H1 (cell line): ENCODE measurements around the gene TECRL. TPM values are rescaled to one million over a fixed set of nuclear protein-coding genes. Genes with fewer than 3 reads are reported as not detected.

Experiments used
- CTCF ChIA-PET: fragments of 300-600 bp; sonication (Branson Sonifier 250); formaldehyde crosslinking; loops from one replicate; lab custom pipeline; 2021; ENCODE audit not compliant: partially characterized antibody; lab: Charles Lee
- POLR2A ChIA-PET: fragments of 300-600 bp; sonication (Branson Sonifier 250); formaldehyde crosslinking; loops from one replicate; lab custom pipeline; 2021; ENCODE audit warnings: inconsistent platforms; ENCODE audit not compliant: partially characterized antibody; lab: Charles Lee
- DNase-seq, 2 experiments: peaks; one replicate each; pipeline versions ENCODE4 v3.0.0 to v3.0.0-alpha.2; 2010 to 2022; ENCODE audit warnings: low spot score in 2 of 2, low read depth in 1 of 2, mixed read lengths in 1 of 2
- FAIRE-seq: peaks from 2 replicates; lab custom pipeline; 2011; peaks lifted over from hg19 to GRCh38; lab: Jason Lieb, UNC
- H2AFZ ChIP-seq: 2 replicates; pipeline ENCODE4 v1.8.1; 2012; ENCODE audit warnings: low read length, inconsistent platforms
- H2AK5ac ChIP-seq: 2 replicates; pipeline ENCODE4 v1.6.1; 2013; ENCODE audit warnings: low read depth, low read length
- H2BK120ac ChIP-seq: replicated peaks from 2 replicates; pipeline ENCODE3; 2013; ENCODE audit warnings: low read depth, low read length, inconsistent platforms
- H2BK12ac ChIP-seq: 2 replicates; pipeline ENCODE4 v1.6.1; 2013; ENCODE audit warnings: low read depth, low read length
- H2BK15ac ChIP-seq: 2 replicates; pipeline ENCODE4 v1.6.1; 2013; ENCODE audit warnings: low read length
- H2BK20ac ChIP-seq: 2 replicates; pipeline ENCODE4 v1.6.1; 2013; ENCODE audit warnings: low read length
- H2BK5ac ChIP-seq: 2 replicates; pipeline ENCODE4 v1.6.1; 2013; ENCODE audit warnings: low read depth, low read length
- H3K14ac ChIP-seq: 2 replicates; pipeline ENCODE4 v1.6.1; 2013; ENCODE audit warnings: inconsistent platforms; ENCODE audit not compliant: insufficient read length
- H3K18ac ChIP-seq: 2 replicates; pipeline ENCODE4 v1.6.1; 2013; ENCODE audit warnings: low read length; ENCODE audit errors: extremely low read depth
- H3K23ac ChIP-seq: 2 replicates; pipeline ENCODE4 v1.6.1; 2013; ENCODE audit warnings: inconsistent platforms; ENCODE audit not compliant: insufficient read length
- H3K23me2 ChIP-seq: 2 replicates; pipeline ENCODE4 v1.6.1; 2013; ENCODE audit warnings: low read depth, low read length
- H3K27ac ChIP-seq: 2 replicates; pipeline ENCODE4 v1.6.1; 2011; ENCODE audit warnings: low read depth, low read length, inconsistent platforms
- H3K27me3 ChIP-seq, 4 experiments: replicated peaks in 1 of 4; 1 replicate in 1 of 4; 2 replicates in 3 of 4; pipeline versions ENCODE4 v1.6.1 to v1.8.1; 2011 to 2013; ENCODE audit warnings: low read length in 3 of 4, mild to moderate bottlenecking in 3 of 4, inconsistent platforms in 2 of 4, mixed read lengths in 2 of 4, moderate library complexity in 1 of 4; ENCODE audit not compliant: control insufficient read depth in 3 of 4, insufficient read depth in 3 of 4; ENCODE audit errors: extremely low read depth in 1 of 4
- H3K36me3 ChIP-seq, 4 experiments: 2 replicates each; pipeline versions ENCODE4 v1.6.1 to v1.8.1; 2011 to 2013; ENCODE audit warnings: mild to moderate bottlenecking in 4 of 4, low read length in 3 of 4, moderate library complexity in 2 of 4, control low read depth in 1 of 4, inconsistent platforms in 1 of 4; ENCODE audit not compliant: insufficient read depth in 4 of 4, control insufficient read depth in 2 of 4
- H3K4ac ChIP-seq: replicated peaks from 2 replicates; pipeline ENCODE3; 2013; ENCODE audit warnings: low read length, low read depth, mixed read lengths, inconsistent platforms; ENCODE audit not compliant: insufficient read length
- H3K4me1 ChIP-seq, 4 experiments: replicated peaks in 1 of 4; 1 replicate in 1 of 4; 2 replicates in 3 of 4; pipeline versions ENCODE4 v1.6.1 to v1.8.1; 2011 to 2013; ENCODE audit warnings: low read length in 3 of 4, inconsistent platforms in 2 of 4, mixed read lengths in 1 of 4; ENCODE audit not compliant: insufficient read depth in 4 of 4, control insufficient read depth in 3 of 4
- H3K4me2 ChIP-seq, 2 experiments: 2 replicates each; pipeline versions ENCODE4 v1.6.1 to v1.8.1; 2011 to 2013; ENCODE audit warnings: low read depth in 2 of 2, low read length in 2 of 2, control low read depth in 1 of 2, inconsistent platforms in 1 of 2, mild to moderate bottlenecking in 1 of 2; ENCODE audit not compliant: insufficient read depth in 1 of 2
- H3K4me3 ChIP-seq, 4 experiments: fragments of 200-600, 300-600 bp in 1 of 4; sonication (generic), shearing (Covaris generic), sonication (Bioruptor Twin) in 1 of 4; 2 replicates each; pipeline versions ENCODE4 v1.5.1 to v1.8.1; 2011 to 2016; ENCODE audit warnings: low read length in 4 of 4, low read depth in 3 of 4, control low read depth in 2 of 4, inconsistent platforms in 2 of 4, mild to moderate bottlenecking in 2 of 4, mixed read lengths in 1 of 4, moderate library complexity in 1 of 4; ENCODE audit not compliant: insufficient read depth in 2 of 4; ENCODE audit errors: extremely low read depth in 1 of 4
- H3K56ac ChIP-seq: replicated peaks from 2 replicates; pipeline ENCODE3; 2013; ENCODE audit warnings: low read depth, mild to moderate bottlenecking, mixed read lengths, low read length, inconsistent platforms; ENCODE audit not compliant: insufficient read length
- H3K79me1 ChIP-seq: 2 replicates; pipeline ENCODE4 v1.6.1; 2013; ENCODE audit warnings: low read depth, low read length, control low read depth
- H3K79me2 ChIP-seq, 2 experiments: 2 replicates each; pipeline versions ENCODE4 v1.6.1 to v1.8.1; 2012 to 2013; ENCODE audit warnings: low read length in 2 of 2, mild to moderate bottlenecking in 2 of 2, inconsistent platforms in 1 of 2; ENCODE audit not compliant: insufficient read depth in 2 of 2, control insufficient read depth in 1 of 2
- H3K9ac ChIP-seq, 4 experiments: replicated peaks in 1 of 4; 1 replicate in 1 of 4; 2 replicates in 3 of 4; pipeline versions ENCODE4 v1.6.1 to v1.8.1; 2011 to 2013; ENCODE audit warnings: low read depth in 3 of 4, low read length in 3 of 4, control low read depth in 2 of 4, mild to moderate bottlenecking in 2 of 4, moderate library complexity in 2 of 4, inconsistent platforms in 1 of 4; ENCODE audit errors: extremely low read depth in 1 of 4
- H3K9me3 ChIP-seq, 2 experiments: 2 replicates each; pipeline versions ENCODE4 v1.6.1 to v1.8.1; 2012 to 2013; ENCODE audit warnings: mild to moderate bottlenecking in 2 of 2, moderate library complexity in 2 of 2, control low read depth in 1 of 2, inconsistent platforms in 1 of 2, low read depth in 1 of 2, low read length in 1 of 2, mixed read lengths in 1 of 2; ENCODE audit not compliant: insufficient read depth in 2 of 2
- H4K20me1 ChIP-seq, 2 experiments: replicated peaks in 1 of 2; 2 replicates each; pipeline versions ENCODE3 to v1.8.1; 2011 to 2013; ENCODE audit warnings: inconsistent platforms in 2 of 2, low read length in 2 of 2, mild to moderate bottlenecking in 1 of 2; ENCODE audit not compliant: insufficient read depth in 2 of 2, control insufficient read depth in 1 of 2
- H4K5ac ChIP-seq: 2 replicates; pipeline ENCODE4 v1.6.1; 2013; ENCODE audit warnings: low read length, low read depth, mixed read lengths, inconsistent platforms; ENCODE audit not compliant: insufficient read length
- H4K8ac ChIP-seq: 2 replicates; pipeline ENCODE4 v1.8.0; 2013; ENCODE audit warnings: mild to moderate bottlenecking, moderate library complexity, low read length, inconsistent platforms; ENCODE audit not compliant: insufficient read depth; ENCODE audit errors: extremely low read depth
- H4K91ac ChIP-seq: replicated peaks from 2 replicates; pipeline ENCODE3; 2013; ENCODE audit warnings: low read length, mixed read lengths, inconsistent platforms; ENCODE audit not compliant: insufficient read length
- BACH1 ChIP-seq: IDR thresholded peaks from 2 replicates; pipeline ENCODE4 v1.6.1; 2012; ENCODE audit warnings: low read length, improper control_type of control experiment
- BRCA1 ChIP-seq: IDR thresholded peaks from 2 replicates; pipeline ENCODE4 v1.6.1; 2012; ENCODE audit warnings: low read depth, low read length, improper control_type of control experiment
- EP300 ChIP-seq, 2 experiments: IDR thresholded peaks; 1 replicate in 1 of 2; 2 replicates in 1 of 2; pipeline ENCODE4 v1.6.1; 2011 to 2012; ENCODE audit warnings: low read depth in 2 of 2, low read length in 2 of 2, mild to moderate bottlenecking in 2 of 2, borderline replicate concordance in 1 of 2, inconsistent platforms in 1 of 2, moderate library complexity in 1 of 2
- HDAC6 ChIP-seq: IDR thresholded peaks from one replicate; pipeline ENCODE4 v1.7.1; 2012; ENCODE audit warnings: low read depth, mild to moderate bottlenecking, inconsistent platforms, low read length, moderate library complexity
- MAX ChIP-seq: IDR thresholded peaks from 2 replicates; pipeline ENCODE4 v1.6.1; 2012; ENCODE audit warnings: inconsistent platforms
- POLR2A ChIP-seq, 2 experiments: IDR thresholded peaks; 1 replicate in 1 of 2; 2 replicates in 1 of 2; pipeline ENCODE4 v1.6.1; 2011; ENCODE audit warnings: low read depth in 2 of 2, low read length in 2 of 2, mild to moderate bottlenecking in 2 of 2; ENCODE audit errors: control extremely low read depth in 1 of 2
- RNF2 ChIP-seq: fragments of 200-900, 300-1000 bp; sonication (generic); IDR thresholded peaks from 2 replicates; pipeline ENCODE4 v1.7.1; 2016; ENCODE audit warnings: borderline replicate concordance, low read depth, mild to moderate bottlenecking, antibody characterized with exemption, low read length; ENCODE audit not compliant: poor library complexity, severe bottlenecking; ENCODE audit errors: missing control alignments
- SAP30 ChIP-seq: fragments of 300-600 bp; sonication (generic); IDR thresholded peaks from 2 replicates; pipeline ENCODE4 v1.7.1; 2012; ENCODE audit warnings: low read length, moderate library complexity, mild to moderate bottlenecking, inconsistent platforms; ENCODE audit not compliant: insufficient read depth, insufficient replicate concordance
- SP2 ChIP-seq: IDR thresholded peaks from 2 replicates; pipeline ENCODE4 v1.6.1; 2012; ENCODE audit warnings: mild to moderate bottlenecking, low read length, inconsistent platforms
- TBP ChIP-seq: IDR thresholded peaks from 2 replicates; pipeline ENCODE4 v1.6.1; 2011; ENCODE audit warnings: low read depth, low read length, improper control_type of control experiment
- YY1 ChIP-seq: IDR thresholded peaks from 2 replicates; pipeline ENCODE4 v1.6.1; 2011; ENCODE audit warnings: low read depth, mild to moderate bottlenecking, low read length
- WGBS, 2 experiments: shearing (Covaris generic) in 1 of 2; methylation state at CpG; one replicate each; pipeline versions ENCODE4 v1.1.6 to v1.1.7; 2013 to 2015; ENCODE audit warnings: low lambda C conversion rate in 2 of 2, mixed read lengths in 2 of 2, inconsistent platforms in 1 of 2, low coverage in 1 of 2, missing lambda C conversion rate in 1 of 2; ENCODE audit not compliant: insufficient replicate concordance in 2 of 2, insufficient coverage in 1 of 2, insufficient read length in 1 of 2; ENCODE audit errors: extremely low coverage in 1 of 2, missing lambda C conversion rate in 1 of 2; 5-methylcytosine and 5-hydroxymethylcytosine counted together
- polyA plus RNA-seq, 7 experiments: library from polyadenylated mRNA; depleted of rRNA in 3 of 7; stranded (reverse) in 5 of 7; unstranded in 2 of 7; fragments of >200 nt in 5 of 7; fragments of 200-250 nt in 2 of 7; gene quantifications; 1 replicate in 5 of 7; 2 replicates in 1 of 7; 4 replicates in 1 of 7; pipeline versions ENCODE4 v1.2.1 to v1.2.3, GENCODE V29; 2011 to 2013; ENCODE audit warnings: missing spikeins in 2 of 7, mixed read lengths in 2 of 7
- total RNA-seq: library from RNA; stranded (reverse); fragmentation: NEBNext Ultra II Directional; extraction: Animal tissue kit (Norgen Biotek cat#: 25700); gene quantifications from 2 replicates; pipeline ENCODE4 v1.2.1, GENCODE V29; 2021

Gene TECRL
- total and polyA plus RNA-seq, 2 of the 8 experiments (the other 6 are each of a cell fraction or from before 2014, with no cell fraction given) = not detected

GRCh38 chr4:64266669-64267068 lies 142.6 kb downstream of the TECRL start:
- Histone ChIP-seq H2BK15ac (no peak overlapping the region), H3K14ac (no peak overlapping the region), H4K5ac (no peak overlapping the region), H2AK5ac (no peak overlapping the region), H3K23ac (no peak overlapping the region), H4K8ac (no peak overlapping the region), H3K36me3 (no peaks in the 10 kb centered on the region; a peak in 1 of 8 replicates), H2BK120ac (no peak overlapping the region), H3K79me2 (no peaks in the 10 kb centered on the region), H3K4me3 (no peak overlapping the region), H3K27ac (no peak overlapping the region), H4K91ac (no peak overlapping the region), H2BK5ac (no peak overlapping the region), H3K4me2 (no peak overlapping the region), H3K9me3 (peaks cover 0 to 5% of the 10 kb centered on the region in 2 experiments; a peak in 2 of 4 replicates), H3K79me1 (no peaks in the 10 kb centered on the region), H4K20me1 (no peaks in the 10 kb centered on the region), H2BK20ac (no peak overlapping the region), H3K9ac (no peak overlapping the region), H2AFZ (no peak overlapping the region), H2BK12ac (no peak overlapping the region), H3K18ac (no peak overlapping the region), H3K4ac (no peak overlapping the region), H3K27me3 (no peaks in the 10 kb centered on the region), H3K4me1 (no peaks in the 10 kb centered on the region; a peak in 2 of 7 replicates), H3K23me2 (no peaks in the 10 kb centered on the region), H3K56ac (no peak overlapping the region)
- CTCF ChIA-PET = no interaction called here
- FAIRE-seq (no peak), DNase-seq (no peak)
- TF ChIP-seq EP300 (IDR thresholded peaks at IDR 0.05; ENCODE audit: borderline replicate concordance in 1 of 2, low read depth in 2 of 2, low read length in 2 of 2) = no peak
- no peak for TF ChIP-seq TBP
- TF ChIP-seq SP2 = no peak
- no peak for TF ChIP-seq BACH1
- no peak for TF ChIP-seq BRCA1
- no peak for TF ChIP-seq RNF2
- TF ChIP-seq HDAC6 = no peak
- no peak for TF ChIP-seq MAX
- TF ChIP-seq YY1 = no peak
- no peak for TF ChIP-seq SAP30
- TF ChIP-seq POLR2A (IDR thresholded peaks at IDR 0.05; ENCODE audit: control extremely low read depth in 1 of 2, low read depth in 2 of 2, low read length in 2 of 2) = no peak
- WGBS, 2 experiments = 86% methylated on average over 2 of the region's 2 CpGs; no CpG with 5 or more reads in 1 of the 2 experiments
- POLR2A ChIA-PET = no interaction called here
